HG02623 (cell line): Measurements from ENCODE around the gene HMGB3.
"Not testable (repeated sequence)": the region's sequence is repeated elsewhere in the genome, so short reads cannot be mapped to it uniquely, and the experiment has no call there.

Experiments used
- ATAC-seq: cut with Tn5 transposase; IDR thresholded peaks from one replicate; pipeline ENCODE4 v1.9.1; 2021; ENCODE audit warnings: moderate library complexity; ENCODE audit not compliant: unreplicated experiment

Gene HMGB3

GRCh38 chrX:150982788-150983520 lies at the start of gene HMGB3:
Gene HMGB3 (plus strand): TSS chrX:150983335. CDS start chrX:150985600, 2,265 bp downstream.
- ATAC-seq: peak; percentile 98

GRCh38 chrX:150933945-150934350 lies 49.2 kb upstream of the HMGB3 start:
- no peak for ATAC-seq

DNA sequence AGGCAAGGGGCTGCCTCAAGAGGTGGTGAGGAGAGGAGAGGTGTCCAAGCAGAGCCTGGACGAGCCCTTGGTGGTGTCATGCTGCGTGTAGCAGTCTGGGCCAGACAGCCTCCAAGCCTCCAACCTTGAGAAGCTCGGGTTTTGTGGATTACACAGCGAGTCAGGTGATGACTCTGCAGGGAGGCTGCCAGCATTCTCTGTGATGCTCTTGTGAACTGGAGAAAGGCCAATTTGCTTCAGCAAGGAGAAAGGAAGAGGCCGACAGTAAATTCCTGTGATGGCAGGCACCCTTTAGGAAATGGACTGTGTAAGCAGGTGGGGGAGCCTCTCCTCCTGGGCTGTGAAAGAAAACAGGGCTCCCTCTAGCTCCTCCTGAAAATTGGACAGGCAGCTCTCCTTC lies 48.7 kb upstream of the HMGB3 start:
- ATAC-seq: no peak

- no peak for ATAC-seq
Measured at GRCh38 chrX:150935467-150935866, 47.7 kb upstream of the HMGB3 start.

GRCh38 chrX:150936556-150936955 lies 46.6 kb upstream of the HMGB3 start:
- no peak for ATAC-seq

DNA sequence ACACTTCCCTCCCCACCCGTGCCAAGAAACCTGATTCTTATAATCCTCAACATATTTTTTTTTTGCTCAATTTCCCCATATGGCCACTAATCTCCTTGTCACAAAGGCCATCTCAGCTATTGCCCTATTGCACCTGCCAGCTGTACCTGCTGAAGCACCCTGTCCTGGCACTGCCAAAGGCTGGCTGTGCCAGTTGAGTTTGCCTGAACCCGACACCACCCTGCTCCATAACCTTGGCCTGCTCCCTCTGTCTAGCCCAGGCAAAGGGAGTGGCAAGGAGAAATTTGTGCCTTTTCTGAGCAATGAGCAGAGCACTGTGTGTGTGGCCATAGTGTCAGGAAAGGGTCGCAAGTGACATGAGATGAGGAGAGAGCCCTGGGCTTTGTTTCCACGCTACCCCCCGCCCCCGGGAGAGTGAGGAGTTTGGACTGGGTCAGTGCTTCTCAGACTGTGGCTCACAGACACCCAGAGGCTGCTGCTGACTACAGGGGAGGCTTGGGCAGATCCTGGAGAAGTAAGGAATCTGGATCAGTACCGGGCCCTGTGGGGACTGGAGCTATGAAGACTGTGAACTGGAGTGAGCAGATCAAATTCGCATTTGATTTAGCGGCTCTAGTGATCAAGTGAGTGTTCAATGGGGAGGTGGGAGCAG lies 42.2 kb upstream of the HMGB3 start:
- no peak for ATAC-seq

GRCh38 chrX:150941580-150941979 lies 41.6 kb upstream of the HMGB3 start:
- no peak for ATAC-seq

- ATAC-seq: no peak
Measured at GRCh38 chrX:150942942-150943594, 40.1 kb upstream of the HMGB3 start.

DNA sequence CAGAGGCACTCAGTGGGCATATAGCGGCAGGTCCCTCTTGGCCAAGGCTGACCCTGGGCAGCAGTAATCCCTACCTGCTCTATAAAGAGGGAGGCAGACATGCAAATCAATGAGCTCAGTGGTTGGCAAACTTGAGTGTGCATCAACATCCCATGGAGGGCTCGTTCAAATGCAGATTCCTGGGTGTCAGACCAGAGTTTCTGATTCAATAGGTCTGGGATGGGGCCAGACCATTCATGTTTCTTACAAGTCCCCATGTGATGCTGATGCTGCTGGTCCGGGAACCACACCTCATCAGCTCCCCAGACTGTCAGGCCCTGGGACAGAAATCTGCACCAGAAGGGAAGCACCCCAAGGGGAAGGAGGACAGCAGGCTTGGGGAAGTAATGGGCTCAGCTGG lies 38.9 kb upstream of the HMGB3 start:
- ATAC-seq: no peak

GRCh38 chrX:150954951-150955350 lies 28.2 kb upstream of the HMGB3 start:
- no peak for ATAC-seq

DNA sequence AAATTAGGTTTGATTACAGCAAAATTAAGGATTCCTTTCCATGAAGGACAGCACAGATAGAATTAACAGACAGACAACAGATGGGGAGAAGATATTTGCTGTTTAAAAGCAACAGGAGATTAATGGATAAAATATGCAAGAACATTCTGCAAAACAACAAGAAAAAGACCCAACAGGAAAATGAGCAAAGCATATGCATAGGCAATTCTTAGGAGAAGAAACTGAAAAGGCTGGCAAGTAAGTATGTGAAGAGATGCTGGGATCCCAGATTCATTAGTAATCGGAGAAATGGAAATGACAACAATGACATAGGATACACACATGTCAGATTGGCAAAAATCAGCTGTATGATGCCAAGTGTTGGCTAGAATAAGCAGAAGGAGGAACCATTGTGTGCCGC lies 27.5 kb upstream of the HMGB3 start:
- no peak for ATAC-seq

GRCh38 chrX:150958177-150958576 lies 25.0 kb upstream of the HMGB3 start:
- ATAC-seq: no peak

- no peak for ATAC-seq
Measured at GRCh38 chrX:150959557-150959956, 23.6 kb upstream of the HMGB3 start.

- no peak for ATAC-seq
Measured at GRCh38 chrX:150961631-150962030, 21.5 kb upstream of the HMGB3 start.

DNA sequence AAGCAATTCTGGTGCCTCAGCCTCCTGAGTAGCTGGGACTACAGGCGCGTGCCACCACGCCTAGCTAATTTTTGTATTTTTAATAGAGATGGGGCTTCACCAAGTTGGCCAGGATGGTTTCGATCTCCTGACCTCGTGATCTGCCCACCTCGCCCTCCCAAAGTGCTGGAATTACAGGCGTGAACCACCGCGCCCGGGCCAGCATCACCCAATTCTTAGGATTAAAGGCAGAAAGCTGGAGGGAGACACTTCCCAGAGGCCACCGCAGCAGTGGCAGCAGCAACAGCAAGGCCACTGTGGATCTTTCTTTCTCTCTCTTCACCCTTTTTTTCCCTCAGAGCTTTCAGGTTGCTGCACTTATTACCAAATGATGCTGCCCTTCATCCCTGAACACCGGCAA lies 18.7 kb upstream of the HMGB3 start:
- ATAC-seq: not testable (repeated sequence)

DNA sequence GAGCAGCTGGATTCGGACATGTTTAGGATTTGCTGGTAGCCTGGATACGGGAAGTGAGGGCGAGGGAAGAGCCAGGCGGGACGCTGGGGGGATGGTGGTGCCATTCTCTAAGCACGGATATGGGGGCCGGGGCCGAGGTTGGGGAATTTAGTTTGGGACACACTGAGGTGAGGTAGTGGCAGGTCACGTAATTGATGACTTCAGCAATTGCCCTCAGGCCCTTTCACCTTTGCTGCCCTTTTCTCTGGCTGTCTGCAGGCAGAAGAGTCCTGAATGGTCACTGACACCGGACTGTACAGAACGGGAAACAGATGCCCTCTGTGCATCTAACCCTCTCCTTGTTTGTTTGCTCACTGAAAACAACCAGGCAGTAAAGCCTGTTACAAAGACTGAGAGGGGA lies 16.9 kb upstream of the HMGB3 start:
- no peak for ATAC-seq

GRCh38 chrX:150966742-150967141 lies 16.4 kb upstream of the HMGB3 start:
- no peak for ATAC-seq

GRCh38 chrX:150967786-150968185 lies 15.3 kb upstream of the HMGB3 start:
- no peak for ATAC-seq

DNA sequence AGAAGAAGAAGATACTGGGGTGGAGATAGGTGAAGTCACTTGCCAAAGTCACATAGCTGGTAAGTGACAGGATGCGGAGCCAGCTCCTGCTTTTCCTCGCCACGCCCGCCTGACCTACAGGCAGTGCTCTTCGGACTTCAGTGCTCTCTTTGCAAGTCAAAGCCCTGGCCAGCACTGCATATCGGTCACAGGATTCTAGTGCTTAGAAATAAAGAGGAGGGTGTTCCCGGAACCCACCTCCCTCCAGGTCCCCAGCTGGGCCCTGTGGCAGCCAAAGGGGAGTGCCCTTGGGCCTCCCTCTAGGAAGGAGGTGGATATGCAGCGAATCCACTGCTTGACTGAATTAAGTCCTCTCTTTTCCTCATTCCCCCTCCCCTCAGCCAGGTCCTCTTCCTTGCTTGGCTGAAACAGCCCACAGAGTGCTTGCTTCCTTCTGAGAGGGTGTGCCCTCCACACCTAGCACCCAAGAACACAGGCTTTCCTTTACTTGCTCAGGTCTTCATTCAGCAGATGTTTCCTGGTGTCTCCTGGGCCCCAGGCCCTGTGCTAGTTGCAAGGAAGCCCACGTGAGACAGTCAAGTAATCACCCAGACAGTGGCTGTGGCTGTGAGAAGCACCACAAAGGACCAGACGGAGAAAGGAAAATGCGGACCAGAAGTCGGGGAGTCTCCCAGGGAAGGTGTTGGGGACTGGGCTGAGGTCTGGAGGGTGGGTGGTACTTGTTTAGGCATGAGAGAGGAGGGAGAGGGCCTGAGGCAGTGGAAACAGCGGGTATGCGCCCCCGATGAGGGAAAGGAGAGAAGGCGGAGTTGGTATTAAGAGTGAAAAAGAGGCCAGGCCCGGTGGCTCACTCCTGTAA lies 14.0 kb upstream of the HMGB3 start:
- ATAC-seq: no peak

DNA sequence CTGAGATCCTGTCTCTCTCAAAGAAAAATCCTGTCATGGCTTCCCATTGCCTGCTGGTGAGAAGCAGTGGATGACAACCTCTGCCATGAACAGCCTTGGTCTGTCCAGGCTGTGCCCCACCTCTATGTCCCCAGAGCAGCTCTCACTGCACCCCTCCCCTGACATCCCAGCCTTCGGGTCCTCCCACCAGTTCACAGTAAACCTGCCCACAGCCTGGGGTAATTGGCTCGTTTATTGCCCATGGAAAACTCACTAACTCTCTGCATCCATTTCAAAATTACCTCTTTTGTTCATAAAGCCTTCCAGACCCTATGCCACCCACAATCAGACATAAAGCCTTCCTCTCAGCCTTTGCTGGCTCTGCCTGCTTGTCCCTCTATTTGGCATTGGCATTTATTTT lies 10.7 kb upstream of the HMGB3 start:
- no peak for ATAC-seq
